Cerebellar nuclear complex (tissue), 1 donor: ENCODE measurements around the gene AFMID.
"Not testable (repeated sequence)": the region's sequence is repeated elsewhere in the genome, so short reads cannot be mapped to it uniquely, and the experiment has no call there.

Experiments used
- DNase-seq, 2 experiments: peaks; one replicate each; lab custom pipeline; 2025; lab: John Stamatoyannopoulos, UW

AFMID gene

GRCh38 chr17:78186692-78187595 lies at the start of gene AFMID, which contains the start of gene TK1:
Gene AFMID, plus strand, starts transcription at chr17:78187362. Its CDS starts 9 bp downstream, at chr17:78187371.
Gene TK1, minus strand, starts transcription at chr17:78187052. Its CDS starts 58 bp downstream, at chr17:78186994.
- peak; percentile 61 to 96 for DNase-seq

- no peak for DNase-seq
Measured at GRCh38 chr17:78137392-78138203, 49.6 kb upstream of the AFMID start.

GRCh38 chr17:78138204-78139060 lies 48.7 kb upstream of the AFMID start:
- no peak for DNase-seq

- not testable (repeated sequence) for DNase-seq
Measured at GRCh38 chr17:78139861-78140168, 47.3 kb upstream of the AFMID start.

- no peak for DNase-seq
Measured at GRCh38 chr17:78140169-78141051, 46.8 kb upstream of the AFMID start.

GRCh38 chr17:78141437-78142118 lies 45.6 kb upstream of the AFMID start:
- DNase-seq = no peak

GRCh38 chr17:78142119-78142861 lies 44.9 kb upstream of the AFMID start:
- DNase-seq = no peak

GRCh38 chr17:78143214-78144146 lies 43.7 kb upstream of the AFMID start:
- no peak for DNase-seq

- DNase-seq = no peak
Measured at GRCh38 chr17:78144147-78144719, 42.9 kb upstream of the AFMID start.

GRCh38 chr17:78144736-78145641 lies 42.2 kb upstream of the AFMID start:
- no peak for DNase-seq

- DNase-seq = no peak
Measured at GRCh38 chr17:78146471-78146869, 40.7 kb upstream of the AFMID start.

GRCh38 chr17:78146881-78147280 lies 40.3 kb upstream of the AFMID start:
- no peak for DNase-seq

GRCh38 chr17:78147315-78147998 lies 39.7 kb upstream of the AFMID start:
- no peak for DNase-seq

GRCh38 chr17:78148286-78149016 lies 38.7 kb upstream of the AFMID start:
- no peak for DNase-seq

GRCh38 chr17:78151514-78152008 lies 35.6 kb upstream of the AFMID start:
- DNase-seq = no peak
